ENCODE results near the gene CAMTA1.
"Not testable (repeated sequence)": the region's sequence is repeated elsewhere in the genome, so short reads cannot be mapped to it uniquely, and the experiment has no call there.

Gene CAMTA1

GRCh38 chr1:6909857-6910256 lies 124.6 kb downstream of the CAMTA1 start:
- DNase-seq, result no peak

- DNase-seq, result no peak
Observed at GRCh38 chr1:6911021-6911941, 126.0 kb downstream of the CAMTA1 start.

GRCh38 chr1:6911974-6912373 lies 126.7 kb downstream of the CAMTA1 start:
- no peak for DNase-seq

- DNase-seq, result no peak
Observed at GRCh38 chr1:6912518-6912917, 127.3 kb downstream of the CAMTA1 start.

- DNase-seq, result no peak
Observed at GRCh38 chr1:6913086-6913485, 127.8 kb downstream of the CAMTA1 start.

GRCh38 chr1:6914706-6915105 lies 129.5 kb downstream of the CAMTA1 start:
- DNase-seq, result no peak

- no peak for DNase-seq
Observed at GRCh38 chr1:6915999-6916565, 130.8 kb downstream of the CAMTA1 start.

- no peak for DNase-seq
Observed at GRCh38 chr1:6917067-6917466, 131.8 kb downstream of the CAMTA1 start.

- DNase-seq, result no peak
Observed at GRCh38 chr1:6918186-6918924, 133.1 kb downstream of the CAMTA1 start.

- no peak for DNase-seq
Observed at GRCh38 chr1:6918925-6919511, 133.8 kb downstream of the CAMTA1 start.

- DNase-seq, result not testable (repeated sequence)
Observed at GRCh38 chr1:6921506-6921905, 136.3 kb downstream of the CAMTA1 start.

- DNase-seq, result no peak
Observed at GRCh38 chr1:6922096-6922931, 137.1 kb downstream of the CAMTA1 start.

GRCh38 chr1:6923012-6923411 lies 137.8 kb downstream of the CAMTA1 start:
- no peak for DNase-seq

- no peak for DNase-seq
Observed at GRCh38 chr1:6923416-6923815, 138.2 kb downstream of the CAMTA1 start.

GRCh38 chr1:6923955-6924881 lies 139.0 kb downstream of the CAMTA1 start:
- no peak for DNase-seq

GRCh38 chr1:6924891-6925290 lies 139.6 kb downstream of the CAMTA1 start:
- DNase-seq, result no peak

GRCh38 chr1:6927626-6928025 lies 142.4 kb downstream of the CAMTA1 start:
- no peak for DNase-seq

- DNase-seq, result no peak
Observed at GRCh38 chr1:6928106-6928885, 143.0 kb downstream of the CAMTA1 start.

- no peak for DNase-seq
Observed at GRCh38 chr1:6930732-6931300, 145.6 kb downstream of the CAMTA1 start.

GRCh38 chr1:6935361-6935883 lies 150.2 kb downstream of the CAMTA1 start:
- DNase-seq, result peak; percentile 79

Measured in NCI-H1105 (cell line).